ENCODE measurements around the gene SAP130. TPM values are rescaled to one million over a fixed set of nuclear protein-coding genes. Genes with fewer than 3 reads are reported as not detected.

SAP130 gene
- total RNA-seq, 4 donors from 2014 or later, result 14.7 to 19.9 (median 18.2) TPM

Other genes with a start within 250 kb of the SAP130 start
- 10 to 100 TPM; 31.9 to 85.8 (median 44.1) TPM for gene WDR33, start 216.9 kb downstream of the SAP130 start, total RNA-seq
- gene POLR2D, start 169.9 kb downstream of the SAP130 start, total RNA-seq, result 10 to 100 TPM in 3 of 4 donors, 1 to 10 TPM in 1; 9.5 to 16.5 (median 12.2) TPM
- 10 to 100 TPM; 13.9 to 18.9 (median 16.1) TPM for gene AMMECR1L, start 142.1 kb downstream of the SAP130 start, total RNA-seq
- 10 to 100 TPM; 31.3 to 34.6 (median 32.8) TPM for gene UGGT1, start 63.1 kb upstream of the SAP130 start, total RNA-seq

All from suprapubic skin (tissue), 4 donors.